ENCODE results near the gene TALDO1.

DNA sequence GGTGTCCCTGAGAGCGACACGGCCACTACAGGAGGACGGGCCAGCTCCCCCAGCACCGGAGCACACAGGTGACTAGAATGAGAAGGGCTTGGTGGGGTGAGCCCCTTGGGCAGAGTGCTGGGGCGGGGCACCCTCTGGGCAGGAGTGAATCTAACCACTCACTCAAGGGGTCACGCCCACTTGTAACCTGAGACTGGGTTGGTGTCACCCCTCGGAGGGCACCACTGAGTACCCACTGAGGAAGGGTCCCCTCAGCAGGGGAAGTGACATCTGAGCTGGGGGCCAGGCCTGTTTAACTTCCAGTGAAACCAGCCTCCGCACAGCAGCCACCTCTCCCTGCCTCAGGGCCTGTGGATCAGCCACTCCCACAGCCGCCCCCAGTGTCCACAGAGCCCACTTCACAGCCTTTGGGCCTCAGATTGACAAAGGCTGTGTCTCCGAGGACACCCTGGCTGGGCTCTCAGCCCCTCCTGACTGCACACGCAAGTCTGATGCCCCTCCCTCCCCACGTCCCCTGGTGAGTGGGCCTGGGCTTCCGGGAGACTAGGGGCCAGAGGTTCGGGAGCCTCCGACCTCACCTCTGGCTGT is 24.4 kb downstream of the TALDO1 start:
- TF ChIP-seq POLR2A (IDR thresholded peaks at IDR 0.05; ENCODE audit: low read depth, low read length) (no peak; the same call in 1 of the 2 replicates), POLR2AphosphoS5 (IDR thresholded peaks at IDR 0.05; ENCODE audit: low read length) (peak; percentile 16; the same call in 1 of the 2 replicates), MYC (IDR thresholded peaks at IDR 0.05; ENCODE audit: insufficient read depth, insufficient read length, insufficient replicate concordance, low read length, severe bottlenecking) (no peak), MTA2 (IDR thresholded peaks at IDR 0.05; ENCODE audit: low read depth) (no peak), MXI1 (IDR thresholded peaks at IDR 0.05; ENCODE audit: low read depth, low read length) (no peak), SUZ12 (IDR thresholded peaks at IDR 0.05; ENCODE audit: unreplicated experiment) (no peak)

Data from GM12878 (cell line).